ENCODE results near the gene ZNF324. TPM values are rescaled to one million over a fixed set of nuclear protein-coding genes. Genes with fewer than 3 reads are reported as not detected.

The ZNF324 gene
- total RNA-seq, 1 experiment from 2014 or later = 12.7 TPM

DNA sequence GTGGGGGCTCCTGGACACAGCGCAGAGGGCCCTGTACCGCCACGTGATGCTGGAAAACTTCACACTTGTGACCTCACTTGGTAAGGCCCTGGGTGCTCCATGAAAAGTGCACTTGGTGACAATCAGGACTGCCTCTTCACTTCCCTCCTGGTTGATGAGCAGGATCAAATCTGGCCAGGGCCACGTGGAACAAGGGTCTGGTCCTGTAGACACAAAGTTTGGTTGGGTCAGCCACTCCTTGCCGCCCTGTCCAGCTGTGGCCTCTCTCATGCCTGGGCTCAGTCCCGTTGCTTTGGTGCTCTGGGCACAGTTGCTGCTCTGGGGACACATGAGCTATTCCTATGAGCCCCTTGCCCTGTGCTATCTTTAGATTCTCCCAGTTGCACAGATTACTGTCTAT is 13.1 kb upstream of the ZNF324 start:
- H3T11ph ChIP-seq (ENCODE audit: low read length) = no peak overlapping the region
- TF ChIP-seq, protein P1, sequence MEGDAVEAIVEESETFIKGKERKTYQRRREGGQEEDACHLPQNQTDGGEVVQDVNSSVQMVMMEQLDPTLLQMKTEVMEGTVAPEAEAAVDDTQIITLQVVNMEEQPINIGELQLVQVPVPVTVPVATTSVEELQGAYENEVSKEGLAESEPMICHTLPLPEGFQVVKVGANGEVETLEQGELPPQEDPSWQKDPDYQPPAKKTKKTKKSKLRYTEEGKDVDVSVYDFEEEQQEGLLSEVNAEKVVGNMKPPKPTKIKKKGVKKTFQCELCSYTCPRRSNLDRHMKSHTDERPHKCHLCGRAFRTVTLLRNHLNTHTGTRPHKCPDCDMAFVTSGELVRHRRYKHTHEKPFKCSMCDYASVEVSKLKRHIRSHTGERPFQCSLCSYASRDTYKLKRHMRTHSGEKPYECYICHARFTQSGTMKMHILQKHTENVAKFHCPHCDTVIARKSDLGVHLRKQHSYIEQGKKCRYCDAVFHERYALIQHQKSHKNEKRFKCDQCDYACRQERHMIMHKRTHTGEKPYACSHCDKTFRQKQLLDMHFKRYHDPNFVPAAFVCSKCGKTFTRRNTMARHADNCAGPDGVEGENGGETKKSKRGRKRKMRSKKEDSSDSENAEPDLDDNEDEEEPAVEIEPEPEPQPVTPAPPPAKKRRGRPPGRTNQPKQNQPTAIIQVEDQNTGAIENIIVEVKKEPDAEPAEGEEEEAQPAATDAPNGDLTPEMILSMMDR (conservative IDR thresholded peaks at IDR 0.05) = no peak
- WGBS (ENCODE audit: extremely low coverage, insufficient read length, low lambda C conversion rate) = no CpG with 5 or more reads among the region's 6 CpGs
- no peak overlapping the region for H3K27ac ChIP-seq (ENCODE audit: insufficient read length, low read depth, low read length)
- H3K23ac ChIP-seq (ENCODE audit: insufficient read length, low read depth, low read length) = no peak overlapping the region
- H4K91ac ChIP-seq (ENCODE audit: insufficient read length, low read depth, low read length) = no peak overlapping the region
- no peak overlapping the region for H3K14ac ChIP-seq (ENCODE audit: insufficient read depth, low read length)
- no peak overlapping the region for H2BK12ac ChIP-seq (ENCODE audit: insufficient read length, low read depth, low read length)
- no peak overlapping the region for H2BK20ac ChIP-seq (ENCODE audit: low read depth, low read length, poor library complexity, severe bottlenecking)
- H3K4me1 ChIP-seq (ENCODE audit: insufficient read depth, low read length) = no peaks in the 10 kb centered on the region
- H3K9me3 ChIP-seq (ENCODE audit: control insufficient read depth, low read depth, low read length) = peaks cover 4% of the 10 kb centered on the region
- no peak overlapping the region for H3K9ac ChIP-seq (ENCODE audit: extremely low read depth, insufficient read length, low read length)
- Mint-ChIP-seq H3K4me1 (peaks cover 12 to 13% of the 10 kb centered on the region in 2 experiments), H3K36me3 (ENCODE audit: insufficient read depth in 1 of 3, low read depth in 3 of 3) (peaks cover 3 to 9% (median 8%) of the 10 kb centered on the region in 3 experiments; a peak in 4 of 7 replicates), H3K4me3 (no peak overlapping the region), H3K9me3 (peaks cover 14 to 15% of the 10 kb centered on the region in 2 experiments), H3K27ac (no peak overlapping the region), H3K27me3 (ENCODE audit: low read depth) (peaks cover 40% of the 10 kb centered on the region)
- H2BK5ac ChIP-seq (ENCODE audit: insufficient read length, low read length) = no peak overlapping the region
- no peak overlapping the region for H3K4ac ChIP-seq (ENCODE audit: low read depth, low read length)
- no peak overlapping the region for H4K5ac ChIP-seq (ENCODE audit: insufficient read length, low read depth, low read length)
- H2AK5ac ChIP-seq (ENCODE audit: insufficient read length, low read length) = no peak overlapping the region
- peaks cover 3% of the 10 kb centered on the region; the same call in 1 of the 2 replicates for H3K27me3 ChIP-seq (ENCODE audit: insufficient read depth, low read length)
- no peak overlapping the region for H3K18ac ChIP-seq (ENCODE audit: insufficient read length, low read depth, low read length)
- no peak for DNase-seq
- H3K4me2 ChIP-seq (ENCODE audit: insufficient read depth, insufficient read length, low read length) = no peak overlapping the region
- H4K20me1 ChIP-seq (ENCODE audit: control insufficient read depth, insufficient read depth, insufficient read length) = no peaks in the 10 kb centered on the region
- H2BK120ac ChIP-seq (ENCODE audit: low read depth, low read length, poor library complexity, severe bottlenecking) = no peak overlapping the region
- H2BK15ac ChIP-seq (ENCODE audit: low read depth, low read length) = no peak overlapping the region
- no peaks in the 10 kb centered on the region for H3K79me2 ChIP-seq (ENCODE audit: insufficient read depth, low read length)
- no peak overlapping the region for H3K56ac ChIP-seq (ENCODE audit: insufficient read length, low read depth, low read length)
- H3K23me2 ChIP-seq (ENCODE audit: insufficient read length, low read depth, low read length, poor library complexity, severe bottlenecking) = peaks cover 3% of the 10 kb centered on the region
- H4K8ac ChIP-seq (replicated peaks; ENCODE audit: insufficient read length, low read depth, low read length) = no peak overlapping the region
- no peaks in the 10 kb centered on the region for H3K79me1 ChIP-seq (ENCODE audit: insufficient read depth, low read depth, low read length, poor library complexity, severe bottlenecking)
- no peak overlapping the region for H2AFZ ChIP-seq (ENCODE audit: low read length)

Data from H9 (cell line).